H9 (cell line): ENCODE data around the gene CABCOCO1. TPM values are rescaled to one million over a fixed set of nuclear protein-coding genes. Genes with fewer than 3 reads are reported as not detected.

Experiments
- DNase-seq: peaks from one replicate; pipeline ENCODE4 v3.0.0-alpha.2; 2017
- H2AFZ ChIP-seq: one replicate; pipeline ENCODE4 v1.6.1; 2013; ENCODE audit warnings: mild to moderate bottlenecking, low read length, control low read depth, moderate library complexity
- H2AK5ac ChIP-seq: 2 replicates; pipeline ENCODE4 v1.6.1; 2013; ENCODE audit warnings: low read length, control low read depth, mixed read lengths; ENCODE audit not compliant: insufficient read length
- H2BK120ac ChIP-seq: one replicate; pipeline ENCODE4 v1.6.1; 2013; ENCODE audit warnings: low read depth, mild to moderate bottlenecking, low read length, control low read depth, inconsistent platforms; ENCODE audit not compliant: poor library complexity, severe bottlenecking
- H2BK12ac ChIP-seq: 2 replicates; pipeline ENCODE4 v1.6.1; 2013; ENCODE audit warnings: low read length, control low read depth, mixed read lengths, low read depth; ENCODE audit not compliant: insufficient read length
- H2BK15ac ChIP-seq: 2 replicates; pipeline ENCODE4 v1.6.1; 2013; ENCODE audit warnings: low read depth, low read length, control low read depth
- H2BK20ac ChIP-seq: one replicate; pipeline ENCODE4 v1.6.1; 2013; ENCODE audit warnings: low read depth, mild to moderate bottlenecking, low read length, control low read depth, inconsistent platforms; ENCODE audit not compliant: poor library complexity, severe bottlenecking
- H2BK5ac ChIP-seq: 2 replicates; pipeline ENCODE4 v1.6.1; 2013; ENCODE audit warnings: low read length, control low read depth, mixed read lengths; ENCODE audit not compliant: insufficient read length
- H3K14ac ChIP-seq: 2 replicates; pipeline ENCODE4 v1.6.1; 2013; ENCODE audit warnings: low read length, control low read depth; ENCODE audit not compliant: insufficient read depth
- H3K18ac ChIP-seq: 2 replicates; pipeline ENCODE4 v1.6.1; 2013; ENCODE audit warnings: low read depth, mild to moderate bottlenecking, mixed read lengths, low read length, control low read depth; ENCODE audit not compliant: insufficient read length
- H3K23ac ChIP-seq: 2 replicates; pipeline ENCODE4 v1.6.1; 2013; ENCODE audit warnings: low read length, control low read depth, mixed read lengths, low read depth; ENCODE audit not compliant: insufficient read length
- H3K23me2 ChIP-seq: 2 replicates; pipeline ENCODE4 v1.6.1; 2013; ENCODE audit warnings: low read depth, mild to moderate bottlenecking, mixed read lengths, low read length, control low read depth; ENCODE audit not compliant: insufficient read length, poor library complexity, severe bottlenecking
- H3K27ac ChIP-seq: 2 replicates; pipeline ENCODE4 v1.5.1; 2013; ENCODE audit warnings: low read length, control low read depth, mixed read lengths, low read depth; ENCODE audit not compliant: insufficient read length
- H3K27me3 ChIP-seq: 2 replicates; pipeline ENCODE4 v1.6.1; 2013; ENCODE audit warnings: low read length, control low read depth, inconsistent platforms; ENCODE audit not compliant: insufficient read depth
- H3K4ac ChIP-seq: 2 replicates; pipeline ENCODE4 v1.6.1; 2013; ENCODE audit warnings: low read depth, mild to moderate bottlenecking, control low read depth, inconsistent platforms, low read length, moderate library complexity
- H3K4me1 ChIP-seq: 2 replicates; pipeline ENCODE4 v1.6.1; 2013; ENCODE audit warnings: low read length, control low read depth, inconsistent platforms; ENCODE audit not compliant: insufficient read depth
- H3K4me2 ChIP-seq: 2 replicates; pipeline ENCODE4 v1.6.1; 2013; ENCODE audit warnings: low read length, control low read depth, mixed read lengths; ENCODE audit not compliant: insufficient read length, insufficient read depth
- H3K56ac ChIP-seq: 2 replicates; pipeline ENCODE4 v1.6.1; 2013; ENCODE audit warnings: low read depth, mild to moderate bottlenecking, mixed read lengths, low read length, control low read depth; ENCODE audit not compliant: insufficient read length
- H3K79me1 ChIP-seq: 2 replicates; pipeline ENCODE4 v1.6.1; 2013; ENCODE audit warnings: low read depth, mild to moderate bottlenecking, moderate library complexity, low read length, control low read depth, inconsistent platforms; ENCODE audit not compliant: insufficient read depth, poor library complexity, severe bottlenecking
- H3K79me2 ChIP-seq: 2 replicates; pipeline ENCODE4 v1.6.1; 2013; ENCODE audit warnings: low read length, control low read depth, inconsistent platforms; ENCODE audit not compliant: insufficient read depth
- H3K9ac ChIP-seq: 2 replicates; pipeline ENCODE4 v1.6.1; 2013; ENCODE audit warnings: low read length, control low read depth, mixed read lengths; ENCODE audit not compliant: insufficient read length; ENCODE audit errors: extremely low read depth
- H3K9me3 ChIP-seq: one replicate; pipeline ENCODE4 v1.6.1; 2013; ENCODE audit warnings: low read depth, low read length, inconsistent platforms; ENCODE audit not compliant: control insufficient read depth
- H3T11ph ChIP-seq: one replicate; pipeline ENCODE4 v1.6.1; 2013; ENCODE audit warnings: mild to moderate bottlenecking, low read length, control low read depth, inconsistent platforms
- H4K20me1 ChIP-seq: one replicate; pipeline ENCODE4 v1.6.1; 2013; ENCODE audit not compliant: control insufficient read depth, insufficient read length, insufficient read depth
- H4K5ac ChIP-seq: 2 replicates; pipeline ENCODE4 v1.6.1; 2013; ENCODE audit warnings: low read depth, mild to moderate bottlenecking, mixed read lengths, low read length, control low read depth; ENCODE audit not compliant: insufficient read length
- H4K8ac ChIP-seq: replicated peaks from 2 replicates; pipeline ENCODE4 v1.6.1; 2013; ENCODE audit warnings: low read length, control low read depth, mixed read lengths, low read depth; ENCODE audit not compliant: insufficient read length
- H4K91ac ChIP-seq: 2 replicates; pipeline ENCODE4 v1.6.1; 2013; ENCODE audit warnings: low read depth, mild to moderate bottlenecking, moderate library complexity, mixed read lengths, low read length, control low read depth; ENCODE audit not compliant: insufficient read length
- H3K27ac Mint-ChIP-seq, 3 experiments: 2 replicates in 2 of 3; 3 replicates in 1 of 3; pipeline ENCODE4 v1.8.0; 2020 to 2021; ENCODE audit warnings: mixed read lengths in 3 of 3, mild to moderate bottlenecking in 1 of 3, moderate library complexity in 1 of 3
- H3K27me3 Mint-ChIP-seq: 2 replicates; pipeline ENCODE4 v1.8.0; 2021; ENCODE audit warnings: low read depth, mild to moderate bottlenecking, moderate library complexity, mixed read lengths
- H3K36me3 Mint-ChIP-seq, 3 experiments: 2 replicates in 2 of 3; 3 replicates in 1 of 3; pipeline ENCODE4 v1.8.0; 2020 to 2021; ENCODE audit warnings: low read depth in 3 of 3, mixed read lengths in 3 of 3; ENCODE audit not compliant: insufficient read depth in 1 of 3
- H3K4me1 Mint-ChIP-seq, 2 experiments: 2 replicates each; pipeline ENCODE4 v1.8.0; 2020; ENCODE audit warnings: mixed read lengths in 2 of 2
- H3K4me3 Mint-ChIP-seq, 2 experiments: 2 replicates in 1 of 2; 3 replicates in 1 of 2; pipeline ENCODE4 v1.8.0; 2020 to 2021; ENCODE audit warnings: mild to moderate bottlenecking in 2 of 2, mixed read lengths in 2 of 2, moderate library complexity in 1 of 2
- H3K9me3 Mint-ChIP-seq, 2 experiments: 2 replicates in 1 of 2; 3 replicates in 1 of 2; pipeline ENCODE4 v1.8.0; 2020; ENCODE audit warnings: mild to moderate bottlenecking in 2 of 2, mixed read lengths in 2 of 2, moderate library complexity in 1 of 2
- WGBS: extraction: QIAGEN DNeasy Blood & Tissue Kit; methylation state at CpG from one replicate; pipeline ENCODE4 v1.1.7; 2013; ENCODE audit warnings: missing lambda C conversion rate, low lambda C conversion rate, mixed read lengths; ENCODE audit not compliant: insufficient read length; ENCODE audit errors: extremely low coverage; 5-methylcytosine and 5-hydroxymethylcytosine counted together
- total RNA-seq: library from RNA; stranded (reverse); gene quantifications from 2 replicates; pipeline ENCODE4 v1.2.1, GENCODE V29; 2021
- TF ChIP-seq, protein P1 (sequence below): fragments of 200-600 bp; sonication (generic); conservative IDR thresholded peaks from 3 replicates; pipeline ENCODE4 v1.8.0; 2021; ENCODE audit warnings: antibody characterized with exemption, mild to moderate bottlenecking

CABCOCO1 gene
- total RNA-seq, 1 experiment from 2014 or later, result not detected

DNA sequence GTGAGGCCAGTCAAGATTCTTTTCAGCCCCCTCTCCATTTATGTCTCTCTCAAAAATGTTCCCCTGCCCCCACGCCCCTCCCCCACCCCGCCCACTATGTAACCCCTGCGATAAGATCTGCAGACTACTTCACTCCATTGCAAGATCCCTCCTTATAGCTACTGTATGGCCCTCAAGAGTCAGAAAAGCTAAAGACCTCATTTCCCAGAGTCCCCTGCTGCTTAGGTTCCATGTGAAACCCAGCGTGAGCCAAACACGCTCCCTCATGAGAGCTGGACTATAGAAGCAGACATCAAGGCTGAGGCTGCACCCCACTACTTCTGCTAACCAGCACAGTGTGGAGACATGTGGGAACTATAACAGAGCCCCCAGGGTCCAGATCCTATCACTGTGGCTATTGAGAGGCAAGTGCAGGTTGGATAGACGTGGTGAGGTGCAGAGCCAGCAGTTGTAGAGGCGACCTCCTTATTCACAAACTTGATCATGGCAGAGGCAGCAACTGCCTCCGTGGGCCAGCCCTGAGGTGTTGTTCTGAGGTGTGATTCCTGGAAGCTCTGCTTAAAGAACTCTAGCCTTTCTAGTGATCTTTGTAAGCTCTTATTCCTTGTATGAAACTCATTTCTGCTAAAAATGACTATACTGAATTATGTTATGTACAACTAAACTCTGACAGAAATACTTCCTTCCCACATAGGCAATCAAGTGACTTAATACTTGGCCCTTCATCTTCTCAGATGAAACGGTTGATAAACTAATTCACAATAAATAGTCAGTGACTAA is 121.8 kb downstream of the CABCOCO1 start:
- no peak overlapping the region for H3K23ac ChIP-seq
- no peak overlapping the region for H2AFZ ChIP-seq
- H3K79me2 ChIP-seq, result no peaks in the 10 kb centered on the region
- H3K23me2 ChIP-seq, result no peaks in the 10 kb centered on the region
- H3K4ac ChIP-seq, result no peak overlapping the region
- no peak overlapping the region for H3K4me2 ChIP-seq
- WGBS, result no CpG with 5 or more reads among the region's 9 CpGs
- H3K9ac ChIP-seq, result no peak overlapping the region
- H4K5ac ChIP-seq, result no peak overlapping the region
- H2BK20ac ChIP-seq, result no peak overlapping the region
- no peaks in the 10 kb centered on the region for H4K20me1 ChIP-seq
- H2BK12ac ChIP-seq, result no peak overlapping the region
- H3K27ac ChIP-seq, result no peak overlapping the region
- TF ChIP-seq, protein P1, sequence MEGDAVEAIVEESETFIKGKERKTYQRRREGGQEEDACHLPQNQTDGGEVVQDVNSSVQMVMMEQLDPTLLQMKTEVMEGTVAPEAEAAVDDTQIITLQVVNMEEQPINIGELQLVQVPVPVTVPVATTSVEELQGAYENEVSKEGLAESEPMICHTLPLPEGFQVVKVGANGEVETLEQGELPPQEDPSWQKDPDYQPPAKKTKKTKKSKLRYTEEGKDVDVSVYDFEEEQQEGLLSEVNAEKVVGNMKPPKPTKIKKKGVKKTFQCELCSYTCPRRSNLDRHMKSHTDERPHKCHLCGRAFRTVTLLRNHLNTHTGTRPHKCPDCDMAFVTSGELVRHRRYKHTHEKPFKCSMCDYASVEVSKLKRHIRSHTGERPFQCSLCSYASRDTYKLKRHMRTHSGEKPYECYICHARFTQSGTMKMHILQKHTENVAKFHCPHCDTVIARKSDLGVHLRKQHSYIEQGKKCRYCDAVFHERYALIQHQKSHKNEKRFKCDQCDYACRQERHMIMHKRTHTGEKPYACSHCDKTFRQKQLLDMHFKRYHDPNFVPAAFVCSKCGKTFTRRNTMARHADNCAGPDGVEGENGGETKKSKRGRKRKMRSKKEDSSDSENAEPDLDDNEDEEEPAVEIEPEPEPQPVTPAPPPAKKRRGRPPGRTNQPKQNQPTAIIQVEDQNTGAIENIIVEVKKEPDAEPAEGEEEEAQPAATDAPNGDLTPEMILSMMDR, result no peak
- no peaks in the 10 kb centered on the region for H3K9me3 Mint-ChIP-seq
- no peaks in the 10 kb centered on the region for H3K27me3 ChIP-seq
- no peak overlapping the region for H2BK120ac ChIP-seq
- H4K91ac ChIP-seq, result no peak overlapping the region
- peaks cover 2 to 3% of the 10 kb centered on the region in 2 experiments; a peak in 2 of 4 replicates for H3K4me1 Mint-ChIP-seq
- no peak overlapping the region for H3K18ac ChIP-seq
- H2AK5ac ChIP-seq, result no peak overlapping the region
- H3K4me3 Mint-ChIP-seq, result no peak overlapping the region
- H3T11ph ChIP-seq, result no peak overlapping the region
- no peaks in the 10 kb centered on the region for H3K36me3 Mint-ChIP-seq
- H3K27ac Mint-ChIP-seq, result no peak overlapping the region
- H2BK15ac ChIP-seq, result no peak overlapping the region
- H3K9me3 ChIP-seq, result no peaks in the 10 kb centered on the region
- H3K27me3 Mint-ChIP-seq, result no peaks in the 10 kb centered on the region
- no peak overlapping the region for H4K8ac ChIP-seq
- H3K14ac ChIP-seq, result no peak overlapping the region
- no peak for DNase-seq
- H3K56ac ChIP-seq, result no peak overlapping the region
- no peak overlapping the region for H2BK5ac ChIP-seq
- H3K4me1 ChIP-seq, result no peaks in the 10 kb centered on the region
- H3K79me1 ChIP-seq, result no peaks in the 10 kb centered on the region
